MCF 10A (cell line): ENCODE data around the gene TMEM190. TPM values are rescaled to one million over a fixed set of nuclear protein-coding genes. Genes with fewer than 3 reads are reported as not detected.

Experiments
- BruUV-seq: library from RNA; stranded (reverse); fragments of 400-500 nt; replicated peaks from 2 replicates; lab custom pipeline; 2021; lab: Mats Ljungman, UMichigan
- CTCF ChIA-PET: fragments of 300-600 bp; sonication (Branson Sonifier 250); formaldehyde crosslinking; extraction: SDS; loops from one replicate; lab custom pipeline; 2021; ENCODE audit warnings: antibody characterized with exemption, inconsistent platforms; lab: Yijun Ruan, JAX
- POLR2A ChIA-PET: fragments of 300-600, 350-650 bp; sonication (Branson Sonifier 250); formaldehyde crosslinking; extraction: SDS; loops from one replicate; lab custom pipeline; 2020; ENCODE audit warnings: antibody characterized with exemption, inconsistent platforms; lab: Yijun Ruan, JAX
- DNase-seq: peaks from one replicate; pipeline ENCODE4 v3.0.0-alpha.2; 2018; ENCODE audit not compliant: unreplicated experiment
- H3K27ac Mint-ChIP-seq: one replicate; pipeline ENCODE4 v1.8.0; 2022; ENCODE audit warnings: mild to moderate bottlenecking, low read depth, mixed read lengths; ENCODE audit not compliant: unreplicated experiment
- H3K27me3 Mint-ChIP-seq: one replicate; pipeline ENCODE4 v1.8.0; 2022; ENCODE audit warnings: mixed read lengths; ENCODE audit not compliant: insufficient read depth, unreplicated experiment
- H3K36me3 Mint-ChIP-seq: one replicate; pipeline ENCODE4 v1.8.0; 2022; ENCODE audit warnings: mild to moderate bottlenecking, moderate library complexity, mixed read lengths; ENCODE audit not compliant: insufficient read depth, unreplicated experiment
- H3K4me1 Mint-ChIP-seq: one replicate; pipeline ENCODE4 v1.8.0; 2022; ENCODE audit warnings: mixed read lengths; ENCODE audit not compliant: insufficient read depth, unreplicated experiment
- H3K4me3 Mint-ChIP-seq: one replicate; pipeline ENCODE4 v1.8.0; 2022; ENCODE audit warnings: mild to moderate bottlenecking, moderate library complexity, mixed read lengths; ENCODE audit not compliant: unreplicated experiment
- H3K9me3 Mint-ChIP-seq: one replicate; pipeline ENCODE4 v1.8.0; 2022; ENCODE audit warnings: mixed read lengths; ENCODE audit not compliant: unreplicated experiment
- CTCF ChIP-seq: fragments of 200-600 bp; IDR thresholded peaks from one replicate; pipeline ENCODE4 v1.8.0; 2022; ENCODE audit warnings: antibody characterized with exemption, mild to moderate bottlenecking; ENCODE audit not compliant: unreplicated experiment
- intact Hi-C: fragments of 100-400 bp; cut with micrococcal nuclease; formaldehyde crosslinking; loops from 2 replicates; pipeline ENCODE4 v1.14.1; 2022
- total RNA-seq: library from RNA; stranded (reverse); gene quantifications from 2 replicates; pipeline ENCODE4 v1.2.3, GENCODE V29; 2022

TMEM190 gene
- total RNA-seq, 1 experiment from 2014 or later = 0.58 TPM

GRCh38 chr19:55379174-55379573, 2.5 kb downstream of the TMEM190 start:
- no TSS peak for BruUV-seq
- no peak for TF ChIP-seq CTCF
- H3K27me3 Mint-ChIP-seq = peaks cover 2% of the 10 kb centered on the region
- H3K4me3 Mint-ChIP-seq = no peak overlapping the region
- intact Hi-C loops = no loop called here
- no peak for DNase-seq
- ChIA-PET POLR2A (interaction anchor here (0.5 to 0.6 kb wide), 2 partner anchors 31 to 40 kb away, joined by 3 read pairs; no protein-coding TSS in a partner anchor), CTCF (no interaction called here)
- H3K9me3 Mint-ChIP-seq = no peaks in the 10 kb centered on the region
- H3K4me1 Mint-ChIP-seq = peaks cover 31% of the 10 kb centered on the region
- H3K27ac Mint-ChIP-seq = no peak overlapping the region
- peaks cover 6% of the 10 kb centered on the region for H3K36me3 Mint-ChIP-seq

GRCh38 chr19:55382013-55382412, 5.4 kb downstream of the TMEM190 start:
- no peak for TF ChIP-seq CTCF
- peak overlapping the region; percentile 89 for H3K4me3 Mint-ChIP-seq
- no peaks in the 10 kb centered on the region for H3K27me3 Mint-ChIP-seq
- H3K36me3 Mint-ChIP-seq = peaks cover 26% of the 10 kb centered on the region
- no peaks in the 10 kb centered on the region for H3K9me3 Mint-ChIP-seq
- peak overlapping the region; percentile 90 for H3K27ac Mint-ChIP-seq
- peaks cover 26% of the 10 kb centered on the region for H3K4me1 Mint-ChIP-seq
- POLR2A ChIA-PET = no interaction called here
- DNase-seq = no peak
- intact Hi-C loops = no loop called here
- no TSS peak for BruUV-seq
- CTCF ChIA-PET = interaction anchor here (0.8 to 3.4 kb wide), 6 partner anchors 61 to 256 kb away, joined by 3 to 61 read pairs (median 13); no protein-coding TSS in a partner anchor

GRCh38 chr19:55382522-55383054, 6.0 kb downstream of the TMEM190 start:
- TF ChIP-seq CTCF = no peak
- BruUV-seq = no TSS peak
- POLR2A ChIA-PET = interaction anchor here (0.6 to 6.1 kb wide), 7 partner anchors 16 to 93 kb away, joined by 3 to 98 read pairs (median 10); partner anchors contain the start of genes KMT5C, UBE2S and ZNF628
- peaks cover 32% of the 10 kb centered on the region for H3K36me3 Mint-ChIP-seq
- peak overlapping the region; percentile 89 for H3K4me3 Mint-ChIP-seq
- DNase-seq = no peak
- no peaks in the 10 kb centered on the region for H3K9me3 Mint-ChIP-seq
- no peaks in the 10 kb centered on the region for H3K27me3 Mint-ChIP-seq
- CTCF ChIA-PET = interaction anchor here (0.6 to 3.4 kb wide), 17 partner anchors 14 to 293 kb away, joined by 3 to 61 read pairs (median 4); no protein-coding TSS in a partner anchor
- intact Hi-C loops = no loop called here
- peak overlapping the region; percentile 90 for H3K27ac Mint-ChIP-seq
- H3K4me1 Mint-ChIP-seq = peaks cover 26% of the 10 kb centered on the region

- Mint-ChIP-seq H3K4me1 (peaks cover 29% of the 10 kb centered on the region), H3K9me3 (no peaks in the 10 kb centered on the region), H3K4me3 (peak overlapping the region; percentile 89), H3K36me3 (peaks cover 41% of the 10 kb centered on the region), H3K27ac (peak overlapping the region; percentile 57), H3K27me3 (no peaks in the 10 kb centered on the region)
- POLR2A ChIA-PET = interaction anchor here (0.6 to 6.1 kb wide), 38 partner anchors 8 to 321 kb away, joined by 3 to 98 read pairs (median 6); partner anchors contain the start of genes FIZ1, HSPBP1, ISOC2 and KMT5C
- no TSS peak for BruUV-seq
- intact Hi-C loops = loop anchor here (2.0 kb wide), 1 partner anchor 91 kb away; no protein-coding TSS in a partner anchor
- CTCF ChIA-PET = interaction anchor here (0.6 to 3.4 kb wide), 26 partner anchors 8 to 295 kb away, joined by 3 to 61 read pairs (median 4); partner anchors contain the start of genes DNAAF3 and TNNI3
- peak; percentile 62 for DNase-seq
- TF ChIP-seq CTCF = peak; percentile 28
These were observed 6.9 kb downstream of the TMEM190 start for GRCh38 chr19:55383279-55384130.
